OCI-LY1 (cell line): Measurements from ENCODE around the gene DMD.
A peak's percentile ranks its signal among the peaks of the same experiment; 100 is the strongest.

Source experiments
- CTCF ChIP-seq: fragments of 200-600 bp; sonication (generic), shearing (Covaris generic); IDR thresholded peaks from 2 replicates; pipeline ENCODE4 v1.5.1; 2017; ENCODE audit warnings: mild to moderate bottlenecking, antibody characterized with exemption, low read length, moderate library complexity, mixed read lengths
- EZH2 ChIP-seq: fragments of 200-600 bp; sonication (generic), shearing (Covaris generic); IDR thresholded peaks from 2 replicates; pipeline ENCODE4 v1.8.0; 2017; ENCODE audit warnings: borderline replicate concordance, mixed run types, mild to moderate bottlenecking, antibody characterized with exemption, low read length, moderate library complexity, mixed read lengths

- peak; percentile 7; the same call in 1 of the 2 replicates for TF ChIP-seq CTCF
- TF ChIP-seq EZH2, result no peak
These were observed 1932.0 kb downstream of the DMD start for GRCh38 chrX:31279359-31279758.
